Parathyroid adenoma (tissue), 2 donors: ENCODE measurements around the gene FOXN3.
"Not testable (repeated sequence)": the region's sequence is repeated elsewhere in the genome, so short reads cannot be mapped to it uniquely, and the experiment has no call there.

Experiments
- H2AFZ ChIP-seq: fragments of 300-600 bp; sonication (generic); one replicate; pipeline ENCODE4 v1.7.0; 2017; ENCODE audit warnings: antibody characterized with exemption, mild to moderate bottlenecking
- H3K27ac ChIP-seq: fragments of 300-600 bp; sonication (generic); one replicate; pipeline ENCODE4 v1.7.0; 2017
- H3K27me3 ChIP-seq: fragments of 300-600 bp; sonication (generic); one replicate; pipeline ENCODE4 v1.7.0; 2017; ENCODE audit warnings: low read length; ENCODE audit not compliant: control insufficient read depth, insufficient read depth
- H3K36me3 ChIP-seq: fragments of 300-600 bp; sonication (generic); one replicate; pipeline ENCODE4 v1.7.0; 2017; ENCODE audit warnings: low read length; ENCODE audit not compliant: control insufficient read depth, insufficient read depth
- H3K4me1 ChIP-seq: fragments of 300-600 bp; sonication (generic); one replicate; pipeline ENCODE4 v1.7.0; 2017; ENCODE audit warnings: control low read depth
- H3K4me2 ChIP-seq: fragments of 300-600 bp; sonication (generic); one replicate; pipeline ENCODE4 v1.7.0; 2017; ENCODE audit warnings: low read length
- H3K4me3 ChIP-seq: fragments of 300-600 bp; sonication (generic); one replicate; pipeline ENCODE4 v1.7.0; 2017; ENCODE audit warnings: low read depth, low read length
- H3K79me2 ChIP-seq: fragments of 300-600 bp; sonication (generic); one replicate; pipeline ENCODE4 v1.7.0; 2017; ENCODE audit warnings: control low read depth
- H3K9ac ChIP-seq: fragments of 300-600 bp; sonication (generic); one replicate; pipeline ENCODE4 v1.7.0; 2017; ENCODE audit warnings: mild to moderate bottlenecking
- H3K9me3 ChIP-seq: fragments of 300-600 bp; sonication (generic); one replicate; pipeline ENCODE4 v1.7.0; 2017; ENCODE audit warnings: low read length; ENCODE audit not compliant: control insufficient read depth
- TF ChIP-seq, protein P1 (sequence below): fragments of 300-600 bp; sonication (generic); IDR thresholded peaks from one replicate; pipeline ENCODE4 v1.7.0; 2017; ENCODE audit warnings: antibody characterized with exemption, mild to moderate bottlenecking
- donor health status: primary hyperparathyroidism.

The FOXN3 gene

DNA sequence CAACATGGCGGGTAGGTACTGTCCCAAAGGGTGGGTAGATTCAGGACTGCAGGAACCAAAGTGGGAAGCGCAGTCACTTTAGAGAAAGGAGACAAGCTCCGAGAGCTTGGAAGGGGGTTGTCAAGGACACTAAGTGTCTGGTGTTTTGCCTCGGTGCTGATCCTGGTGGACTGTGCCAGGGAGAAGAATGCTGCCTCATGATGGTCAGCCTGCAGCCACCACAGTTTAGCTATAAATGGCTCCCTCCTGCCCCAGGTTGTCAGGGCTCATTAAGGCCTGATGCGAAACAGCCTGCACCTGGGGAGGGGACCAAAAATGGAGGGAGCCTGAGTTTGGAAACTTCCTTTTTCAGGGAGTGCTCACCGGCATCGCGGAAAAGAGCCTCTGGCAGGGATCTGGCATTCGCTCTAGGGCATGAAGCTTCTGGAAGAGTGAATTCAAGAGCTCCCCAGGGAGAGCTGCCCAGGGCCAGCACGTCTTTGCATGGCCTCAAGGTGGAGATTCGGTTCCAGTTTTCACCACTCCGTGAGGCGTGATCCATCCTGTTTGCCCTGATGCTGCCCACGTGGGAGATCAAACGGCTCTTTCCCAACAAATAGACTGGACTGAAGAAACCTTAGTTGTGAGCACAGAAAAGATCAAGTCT, 164.0 kb downstream of the FOXN3 start:
- no peaks in the 10 kb centered on the region for H3K4me1 ChIP-seq
- H3K27me3 ChIP-seq = no peaks in the 10 kb centered on the region
- H3K36me3 ChIP-seq = no peaks in the 10 kb centered on the region
- H3K4me3 ChIP-seq = no peak overlapping the region
- TF ChIP-seq, protein P1, sequence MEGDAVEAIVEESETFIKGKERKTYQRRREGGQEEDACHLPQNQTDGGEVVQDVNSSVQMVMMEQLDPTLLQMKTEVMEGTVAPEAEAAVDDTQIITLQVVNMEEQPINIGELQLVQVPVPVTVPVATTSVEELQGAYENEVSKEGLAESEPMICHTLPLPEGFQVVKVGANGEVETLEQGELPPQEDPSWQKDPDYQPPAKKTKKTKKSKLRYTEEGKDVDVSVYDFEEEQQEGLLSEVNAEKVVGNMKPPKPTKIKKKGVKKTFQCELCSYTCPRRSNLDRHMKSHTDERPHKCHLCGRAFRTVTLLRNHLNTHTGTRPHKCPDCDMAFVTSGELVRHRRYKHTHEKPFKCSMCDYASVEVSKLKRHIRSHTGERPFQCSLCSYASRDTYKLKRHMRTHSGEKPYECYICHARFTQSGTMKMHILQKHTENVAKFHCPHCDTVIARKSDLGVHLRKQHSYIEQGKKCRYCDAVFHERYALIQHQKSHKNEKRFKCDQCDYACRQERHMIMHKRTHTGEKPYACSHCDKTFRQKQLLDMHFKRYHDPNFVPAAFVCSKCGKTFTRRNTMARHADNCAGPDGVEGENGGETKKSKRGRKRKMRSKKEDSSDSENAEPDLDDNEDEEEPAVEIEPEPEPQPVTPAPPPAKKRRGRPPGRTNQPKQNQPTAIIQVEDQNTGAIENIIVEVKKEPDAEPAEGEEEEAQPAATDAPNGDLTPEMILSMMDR = no peak
- no peak overlapping the region for H3K27ac ChIP-seq
- H2AFZ ChIP-seq = no peak overlapping the region
- no peaks in the 10 kb centered on the region for H3K9me3 ChIP-seq
- H3K9ac ChIP-seq = no peak overlapping the region
- H3K79me2 ChIP-seq = peaks cover 45% of the 10 kb centered on the region
- H3K4me2 ChIP-seq = no peak overlapping the region

DNA sequence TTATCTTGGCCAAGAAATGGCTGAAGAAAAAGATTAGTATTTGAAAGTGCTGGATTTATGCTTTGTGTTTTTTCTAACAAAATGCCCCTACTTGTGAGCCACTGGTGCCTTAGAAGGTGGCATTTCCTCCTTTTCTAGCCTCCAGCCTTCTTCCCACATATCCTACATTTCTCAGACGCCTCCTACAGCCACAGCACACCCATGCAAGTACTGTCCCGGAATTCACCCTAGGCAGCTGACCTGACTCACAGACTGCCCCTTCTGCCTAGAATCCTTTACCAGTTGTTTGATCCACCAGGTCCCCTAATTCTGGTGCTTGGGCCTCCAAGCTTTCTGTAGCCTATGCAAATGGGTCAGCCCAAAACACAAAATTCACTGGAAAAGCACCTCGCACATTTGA, 166.0 kb downstream of the FOXN3 start:
- H3K9me3 ChIP-seq = no peaks in the 10 kb centered on the region

DNA sequence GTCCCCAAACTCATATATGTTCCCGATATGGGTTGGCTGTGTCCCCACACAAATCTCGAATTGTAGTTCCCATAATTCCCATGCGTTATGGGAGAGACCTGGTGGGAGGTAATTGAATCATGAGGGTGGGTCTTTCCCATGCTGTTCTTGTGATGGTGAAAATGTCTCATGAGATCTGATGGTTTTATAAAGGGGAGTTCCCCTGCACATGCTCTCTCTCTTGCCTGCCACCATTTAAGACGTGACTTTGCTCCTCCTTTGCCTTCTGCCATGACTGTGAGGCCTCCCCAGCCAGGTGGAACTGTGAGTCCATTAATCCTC, 166.4 kb downstream of the FOXN3 start:
- H3K27ac ChIP-seq, H3K4me2 ChIP-seq, H3K36me3 ChIP-seq, H3K27me3 ChIP-seq, H3K4me1 ChIP-seq, H3K9me3 ChIP-seq, H3K9ac ChIP-seq, H2AFZ ChIP-seq, H3K4me3 ChIP-seq: not testable (repeated sequence)
- H3K79me2 ChIP-seq = peaks cover 36% of the 10 kb centered on the region

More for the DNA sequence above, 166.0 kb downstream of the FOXN3 start:
- TF ChIP-seq, protein P1 = no peak
- Histone ChIP-seq H3K27me3 (no peaks in the 10 kb centered on the region), H3K27ac (no peak overlapping the region), H3K4me3 (no peak overlapping the region), H3K36me3 (no peaks in the 10 kb centered on the region), H3K79me2 (peaks cover 41% of the 10 kb centered on the region), H2AFZ (no peak overlapping the region), H3K9ac (no peak overlapping the region), H3K4me1 (no peaks in the 10 kb centered on the region), H3K4me2 (no peak overlapping the region)

DNA sequence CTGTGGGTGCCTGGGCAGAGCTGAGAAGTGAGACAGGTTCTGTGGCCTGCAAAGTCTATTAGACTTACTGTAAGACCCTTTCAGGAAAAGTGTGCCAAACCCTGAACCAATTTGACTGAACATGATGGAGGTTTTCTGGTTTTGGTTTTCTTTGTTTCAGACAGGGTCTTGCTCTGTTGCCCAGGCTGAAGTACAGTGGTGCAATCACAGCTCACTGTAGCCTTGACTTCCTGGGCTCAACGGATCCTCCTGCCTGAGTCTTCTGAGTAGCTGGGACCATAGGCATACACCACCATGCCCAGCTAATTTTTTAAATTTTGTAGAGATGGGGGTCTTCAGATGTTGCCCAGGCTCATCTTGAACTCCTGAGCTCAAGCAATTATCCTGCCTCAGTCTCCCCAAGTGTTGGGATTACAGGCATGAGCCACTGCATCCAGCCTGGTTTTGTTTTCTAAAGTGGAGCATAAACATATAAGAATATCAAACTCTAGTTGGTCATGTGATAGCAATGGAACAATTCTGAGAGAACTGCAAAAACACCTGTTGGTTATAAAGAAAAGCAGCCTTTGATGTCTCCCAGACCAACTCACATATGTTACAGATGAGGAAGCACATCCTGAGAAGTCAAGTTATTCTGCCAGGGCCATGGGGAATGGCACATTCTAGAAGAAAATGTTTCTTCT, 166.9 kb downstream of the FOXN3 start:
- no peak overlapping the region for H2AFZ ChIP-seq
- no peaks in the 10 kb centered on the region for H3K9me3 ChIP-seq
- H3K27me3 ChIP-seq = no peaks in the 10 kb centered on the region
- peaks cover 31% of the 10 kb centered on the region for H3K79me2 ChIP-seq
- no peaks in the 10 kb centered on the region for H3K36me3 ChIP-seq
- no peak overlapping the region for H3K4me3 ChIP-seq
- no peak overlapping the region for H3K4me2 ChIP-seq
- H3K4me1 ChIP-seq = no peaks in the 10 kb centered on the region
- H3K27ac ChIP-seq = no peak overlapping the region
- TF ChIP-seq, protein P1 = no peak
- H3K9ac ChIP-seq = no peak overlapping the region

DNA sequence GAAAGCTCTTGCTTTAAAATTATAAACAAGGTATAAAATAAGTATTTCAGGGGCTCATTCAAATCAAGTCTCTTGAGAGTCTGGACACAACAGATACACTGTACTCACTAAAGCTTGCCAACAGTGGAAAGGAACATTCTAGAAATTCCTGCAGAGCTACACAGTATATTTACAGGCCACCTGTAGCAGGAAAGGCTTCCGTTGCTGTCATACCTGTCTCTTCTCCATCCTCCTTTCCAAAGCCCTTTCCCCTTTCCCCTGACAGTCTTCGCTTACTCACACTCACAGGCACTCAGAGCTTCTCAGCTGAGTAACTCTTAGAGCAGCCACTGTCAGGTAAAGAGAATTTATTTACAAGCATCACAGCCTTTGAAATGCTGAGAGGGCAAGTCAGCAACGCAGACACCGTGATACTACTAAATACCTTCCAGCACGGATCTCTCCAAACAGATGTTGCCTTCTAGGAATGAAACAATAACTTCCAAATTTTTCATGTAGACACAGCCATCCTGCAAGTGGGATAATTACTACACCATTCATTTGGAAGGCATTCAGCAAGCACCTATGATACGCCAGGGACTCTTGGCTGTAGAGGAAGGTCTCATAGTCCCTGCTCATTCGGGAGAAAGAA, 167.9 kb downstream of the FOXN3 start:
- Histone ChIP-seq H3K9ac (no peak overlapping the region), H3K36me3 (no peaks in the 10 kb centered on the region), H3K27ac (no peak overlapping the region), H3K4me3 (no peak overlapping the region), H2AFZ (no peak overlapping the region), H3K4me1 (peaks cover 3% of the 10 kb centered on the region), H3K79me2 (peaks cover 23% of the 10 kb centered on the region), H3K27me3 (no peaks in the 10 kb centered on the region), H3K4me2 (no peak overlapping the region), H3K9me3 (no peaks in the 10 kb centered on the region)
- TF ChIP-seq, protein P1 = no peak
